ENCODE results near the gene HOXB6.

HOXB6 gene

GRCh38 chr17:48546924-48547807 is 57.6 kb downstream of the HOXB6 start:
- H3K27ac Mint-ChIP-seq: peak overlapping the region; percentile 100
- DNase-seq: no peak

DNA sequence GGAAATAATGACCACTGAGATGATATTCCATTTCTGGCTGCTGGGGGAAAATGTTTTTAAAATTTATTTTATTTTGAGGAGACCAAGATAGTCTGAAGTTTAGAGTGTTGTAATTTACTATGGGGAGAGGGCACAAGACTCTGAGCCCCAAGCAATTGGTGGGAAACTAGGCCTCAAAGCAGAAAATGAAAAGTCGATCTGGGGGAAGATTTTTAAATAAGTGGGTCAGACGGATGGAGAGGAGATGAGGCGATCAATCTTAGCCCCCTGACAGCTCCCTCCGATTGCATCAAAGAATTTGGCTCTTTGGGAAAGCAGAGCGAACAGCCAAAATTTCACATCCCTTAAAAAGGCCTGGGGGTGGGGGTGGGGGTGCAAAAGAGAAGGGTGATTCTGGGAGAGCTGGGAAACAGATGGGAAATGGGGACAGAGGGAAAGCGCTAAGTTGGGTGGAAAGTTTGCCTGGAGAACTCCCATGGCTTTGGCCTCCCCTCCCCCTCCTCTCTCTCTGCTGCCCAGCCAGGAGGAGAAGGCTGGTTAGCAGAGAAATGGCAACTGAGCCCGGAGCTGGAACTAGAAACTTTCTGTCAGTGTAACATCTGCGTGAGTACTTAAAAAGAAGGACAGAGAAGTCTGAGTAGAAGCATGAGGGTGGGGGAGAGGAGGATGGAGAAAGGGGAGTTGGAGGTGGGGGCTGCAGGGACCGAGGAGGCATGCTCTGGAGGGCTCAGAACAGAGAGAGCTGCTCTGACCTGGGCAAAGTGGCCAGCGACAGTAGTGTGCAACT is 58.5 kb downstream of the HOXB6 start:
- H3K27ac Mint-ChIP-seq: peak overlapping the region; percentile 100
- no peaks in the 10 kb centered on the region for H3K9me3 Mint-ChIP-seq
- peaks cover 70% of the 10 kb centered on the region for H3K4me1 Mint-ChIP-seq

More at GRCh38 chr17:48546924-48547807, 57.6 kb downstream of the HOXB6 start:
- Mint-ChIP-seq H3K4me1 (peaks cover 76% of the 10 kb centered on the region), H3K9me3 (no peaks in the 10 kb centered on the region), H3K27me3 (ENCODE audit: low read depth, poor library complexity) (peaks cover 2% of the 10 kb centered on the region), H3K36me3 (ENCODE audit: low read depth) (peaks cover 38% of the 10 kb centered on the region), H3K4me3 (peak overlapping the region; percentile 99)
- no peak for TF ChIP-seq CTCF (IDR thresholded peaks at IDR 0.05)

More for the DNA sequence above, 58.5 kb downstream of the HOXB6 start:
- Mint-ChIP-seq H3K27me3 (ENCODE audit: low read depth, poor library complexity) (peaks cover 6% of the 10 kb centered on the region), H3K36me3 (ENCODE audit: low read depth) (peaks cover 40% of the 10 kb centered on the region), H3K4me3 (peak overlapping the region; percentile 99)
- TF ChIP-seq CTCF (IDR thresholded peaks at IDR 0.05): no peak
- peak; percentile 65 for DNase-seq

Measured in nephron progenitor cell (in vitro differentiated cells).